ENCODE results near the gene LGI2. TPM values are rescaled to one million over a fixed set of nuclear protein-coding genes. Genes with fewer than 3 reads are reported as not detected.

Gene LGI2
- total and polyA plus RNA-seq, 7 donors, result 0.23 to 6.7 (median 1.8) TPM; not detected in 1

- intact Hi-C loops (cut with DNase I), result no loop called here
- Histone ChIP-seq H3K4me3 (no peak overlapping the region), H3K9me3 (no peaks in the 10 kb centered on the region), H3K27ac (no peak overlapping the region), H3K36me3 (no peaks in the 10 kb centered on the region), H3K27me3 (no peaks in the 10 kb centered on the region), H3K4me1 (no peaks in the 10 kb centered on the region)
- no peak for DNase-seq
- TF ChIP-seq EP300 (IDR thresholded peaks at IDR 0.05) (no peak), POLR2AphosphoS5 (IDR thresholded peaks at IDR 0.05) (no peak), POLR2A (IDR thresholded peaks at IDR 0.05) (no peak), CTCF (IDR thresholded peaks at IDR 0.05) (no peak)
- WGBS, 2 donors, result 82 to 87% methylated on average over 1 of the region's 1 CpG
Observed at GRCh38 chr4:25051534-25051933, 20.8 kb upstream of the LGI2 start.

- Histone ChIP-seq H3K9me3 (no peaks in the 10 kb centered on the region), H3K27me3 (no peaks in the 10 kb centered on the region), H3K36me3 (no peaks in the 10 kb centered on the region), H3K27ac (no peak overlapping the region), H3K4me1 (no peaks in the 10 kb centered on the region), H3K4me3 (no peak overlapping the region)
- no peak for DNase-seq
- TF ChIP-seq POLR2AphosphoS5 (IDR thresholded peaks at IDR 0.05) (no peak), EP300 (IDR thresholded peaks at IDR 0.05) (no peak), POLR2A (IDR thresholded peaks at IDR 0.05) (no peak), CTCF (IDR thresholded peaks at IDR 0.05) (no peak)
- intact Hi-C loops (cut with DNase I), result no loop called here
- WGBS, 2 donors, result 92 to 93% methylated on average over 5 of the region's 5 CpGs
Observed at GRCh38 chr4:25050370-25051078, 19.8 kb upstream of the LGI2 start.

- H3K27ac ChIP-seq, result no peak overlapping the region
- intact Hi-C loops (cut with DNase I), result no loop called here
- H3K27me3 ChIP-seq, result no peaks in the 10 kb centered on the region
- no peaks in the 10 kb centered on the region for H3K9me3 ChIP-seq
- TF ChIP-seq POLR2A (IDR thresholded peaks at IDR 0.05) (no peak), EP300 (IDR thresholded peaks at IDR 0.05) (no peak), POLR2AphosphoS5 (IDR thresholded peaks at IDR 0.05) (no peak), CTCF (IDR thresholded peaks at IDR 0.05) (no peak)
- WGBS, 2 donors, result 74 to 90% methylated on average over 5 of the region's 5 CpGs
- no peak overlapping the region for H3K4me3 ChIP-seq
- no peak for DNase-seq
- no peaks in the 10 kb centered on the region for H3K4me1 ChIP-seq
- no peaks in the 10 kb centered on the region for H3K36me3 ChIP-seq
Observed at GRCh38 chr4:25043548-25043947, 12.8 kb upstream of the LGI2 start.

- 82 to 85% methylated on average over 4 of the region's 4 CpGs for WGBS, 2 donors
- Histone ChIP-seq H3K4me1 (peaks cover 0 to 28% (median 16%) of the 10 kb centered on the region in 4 donors), H3K4me3 (no peak overlapping the region), H3K36me3 (no peaks in the 10 kb centered on the region), H3K27ac (no peak overlapping the region), H3K9me3 (no peaks in the 10 kb centered on the region), H3K27me3 (no peaks in the 10 kb centered on the region)
- no peak for TF ChIP-seq POLR2AphosphoS5 (IDR thresholded peaks at IDR 0.05)
- no peak for TF ChIP-seq POLR2A (IDR thresholded peaks at IDR 0.05)
- TF ChIP-seq CTCF (IDR thresholded peaks at IDR 0.05), result no peak
- no peak for TF ChIP-seq EP300 (IDR thresholded peaks at IDR 0.05)
- intact Hi-C loops (cut with DNase I), result loop anchor here (5.0 kb wide), 3 partner anchors 51 to 129 kb away; partner anchors contain the start of gene SEPSECS
- DNase-seq, result no peak
Observed at GRCh38 chr4:25033526-25033925, 2.8 kb upstream of the LGI2 start.
